Right lobe of liver (tissue), 4 donors: ENCODE results near the gene CPED1.

Source experiments
- POLR2A ChIP-seq: fragments of 450-650 bp; IDR thresholded peaks from one replicate; pipeline ENCODE4 v1.6.1; 2017; ENCODE audit warnings: antibody characterized with exemption, mild to moderate bottlenecking
- TF ChIP-seq, protein P1 (sequence below), 4 donors: fragments of 200-600 bp in 3 of 4; fragments of 450-650 bp in 1 of 4; IDR thresholded peaks; one replicate each; pipeline versions ENCODE4 v1.5.1 to v1.8.0; 2016 to 2022; ENCODE audit warnings: antibody characterized with exemption in 4 of 4, mild to moderate bottlenecking in 2 of 4
- donor health status: DM: no; HTN: no; CAD: no.
- donor health status: DM: no; HTN: no; CAD: no.
- donor health status: DM: no; HTN: yes; CAD: no.

DNA sequence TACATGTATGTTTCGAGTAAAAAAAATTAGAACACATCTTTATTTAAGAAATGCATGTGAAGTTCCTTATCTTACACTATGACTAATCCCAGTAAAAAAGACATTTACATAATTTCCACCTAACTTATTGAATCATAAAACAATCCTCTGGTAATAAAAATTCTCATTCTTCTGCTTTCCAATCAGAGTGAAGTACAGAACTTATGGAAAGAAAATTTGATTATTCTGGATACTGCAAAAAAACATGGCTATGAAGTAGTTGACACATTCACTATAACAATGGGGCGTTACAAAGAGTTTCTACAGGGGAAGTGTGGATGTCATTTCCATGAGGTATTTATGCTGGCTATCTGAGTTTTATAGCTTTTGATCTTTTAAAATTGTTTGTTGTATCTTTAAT is 282.6 kb downstream of the CPED1 start:
- TF ChIP-seq POLR2A: no peak
- TF ChIP-seq, protein P1, sequence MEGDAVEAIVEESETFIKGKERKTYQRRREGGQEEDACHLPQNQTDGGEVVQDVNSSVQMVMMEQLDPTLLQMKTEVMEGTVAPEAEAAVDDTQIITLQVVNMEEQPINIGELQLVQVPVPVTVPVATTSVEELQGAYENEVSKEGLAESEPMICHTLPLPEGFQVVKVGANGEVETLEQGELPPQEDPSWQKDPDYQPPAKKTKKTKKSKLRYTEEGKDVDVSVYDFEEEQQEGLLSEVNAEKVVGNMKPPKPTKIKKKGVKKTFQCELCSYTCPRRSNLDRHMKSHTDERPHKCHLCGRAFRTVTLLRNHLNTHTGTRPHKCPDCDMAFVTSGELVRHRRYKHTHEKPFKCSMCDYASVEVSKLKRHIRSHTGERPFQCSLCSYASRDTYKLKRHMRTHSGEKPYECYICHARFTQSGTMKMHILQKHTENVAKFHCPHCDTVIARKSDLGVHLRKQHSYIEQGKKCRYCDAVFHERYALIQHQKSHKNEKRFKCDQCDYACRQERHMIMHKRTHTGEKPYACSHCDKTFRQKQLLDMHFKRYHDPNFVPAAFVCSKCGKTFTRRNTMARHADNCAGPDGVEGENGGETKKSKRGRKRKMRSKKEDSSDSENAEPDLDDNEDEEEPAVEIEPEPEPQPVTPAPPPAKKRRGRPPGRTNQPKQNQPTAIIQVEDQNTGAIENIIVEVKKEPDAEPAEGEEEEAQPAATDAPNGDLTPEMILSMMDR (IDR thresholded peaks at IDR 0.05): no peak
